Cardiac muscle cell (in vitro differentiated cells and primary cell): Measurements from ENCODE around the gene PALB2. TPM values are rescaled to one million over a fixed set of nuclear protein-coding genes. Genes with fewer than 3 reads are reported as not detected.

Source experiments
- DNase-seq, 2 donors: peaks; one replicate each; pipeline versions ENCODE4 v3.0.0 to v3.0.0-alpha.2; 2010 to 2017; ENCODE audit warnings: low read depth in 1 of 2, low spot score in 1 of 2
- H3K27ac ChIP-seq: fragments of 200-600 bp; sonication (generic); 2 replicates; pipeline ENCODE4 v1.5.1; 2016
- H3K27me3 ChIP-seq: fragments of 200-600 bp; sonication (generic); 2 replicates; pipeline ENCODE4 v1.6.0; 2016; ENCODE audit warnings: control low read depth
- H3K36me3 ChIP-seq: fragments of 200-600 bp; sonication (generic); 2 replicates; pipeline ENCODE4 v1.5.1; 2016; ENCODE audit warnings: control low read depth
- H3K4me1 ChIP-seq: fragments of 200-600 bp; sonication (generic); 2 replicates; pipeline ENCODE4 v1.8.1; 2017; ENCODE audit warnings: low read depth, mild to moderate bottlenecking, mixed run types
- H3K4me3 ChIP-seq: fragments of 200-600 bp; sonication (generic); 2 replicates; pipeline ENCODE4 v1.5.1; 2016; ENCODE audit warnings: mild to moderate bottlenecking
- H3K9me3 ChIP-seq: fragments of 200-600 bp; sonication (generic); 2 replicates; pipeline ENCODE4 v1.5.1; 2017; ENCODE audit warnings: low read depth, mild to moderate bottlenecking, control low read depth
- CTCF ChIP-seq: IDR thresholded peaks from 2 replicates; pipeline ENCODE4 v1.5.1; 2012; ENCODE audit warnings: low read depth, mild to moderate bottlenecking, low read length
- polyA plus RNA-seq: library from polyadenylated mRNA; unstranded; fragments of >200 nt; fragmentation: Nextera tagmentation; extraction: Ambion mirVana; gene quantifications from 2 replicates; pipeline ENCODE4 v1.2.1, GENCODE V29; 2016
- total RNA-seq: library from RNA; depleted of rRNA; stranded (reverse); fragments of >200 nt; gene quantifications from 2 replicates; pipeline ENCODE4 v1.2.3, GENCODE V29; 2016

PALB2 gene
- total and polyA plus RNA-seq, 2 experiments from 2014 or later = 9.5 to 10.8 TPM

- no peaks in the 10 kb centered on the region for H3K27me3 ChIP-seq
- no peaks in the 10 kb centered on the region for H3K4me1 ChIP-seq
- no peak overlapping the region for H3K4me3 ChIP-seq
Observed at GRCh38 chr16:23577493-23577892, 63.6 kb downstream of the PALB2 start.

GRCh38 chr16:23575834-23576233, 65.3 kb downstream of the PALB2 start:
- H3K9me3 ChIP-seq = no peaks in the 10 kb centered on the region
- H3K27ac ChIP-seq = no peak overlapping the region

More at GRCh38 chr16:23577493-23577892, 63.6 kb downstream of the PALB2 start:
- Histone ChIP-seq H3K36me3 (peaks cover 22% of the 10 kb centered on the region), H3K9me3 (no peaks in the 10 kb centered on the region), H3K27ac (peak overlapping the region; percentile 60)
- no peak for TF ChIP-seq CTCF
- DNase-seq = no peak

GRCh38 chr16:23573817-23574216, 67.3 kb downstream of the PALB2 start:
- Histone ChIP-seq H3K9me3 (no peaks in the 10 kb centered on the region), H3K4me1 (no peaks in the 10 kb centered on the region), H3K27me3 (no peaks in the 10 kb centered on the region), H3K4me3 (no peak overlapping the region), H3K36me3 (peaks cover 26% of the 10 kb centered on the region), H3K27ac (no peak overlapping the region)
- no peak for DNase-seq
- TF ChIP-seq CTCF = no peak

More at GRCh38 chr16:23575834-23576233, 65.3 kb downstream of the PALB2 start:
- no peaks in the 10 kb centered on the region for H3K27me3 ChIP-seq
- peaks cover 28% of the 10 kb centered on the region for H3K36me3 ChIP-seq
- no peaks in the 10 kb centered on the region for H3K4me1 ChIP-seq
- DNase-seq = no peak
- H3K4me3 ChIP-seq = no peak overlapping the region
- no peak for TF ChIP-seq CTCF

- H3K4me3 ChIP-seq = no peak overlapping the region
- H3K27ac ChIP-seq = no peak overlapping the region
- DNase-seq = no peak
- H3K36me3 ChIP-seq = peaks cover 31% of the 10 kb centered on the region
- no peak for TF ChIP-seq CTCF
- H3K4me1 ChIP-seq = no peaks in the 10 kb centered on the region
- H3K27me3 ChIP-seq = no peaks in the 10 kb centered on the region
- no peaks in the 10 kb centered on the region for H3K9me3 ChIP-seq
Observed at GRCh38 chr16:23572394-23572793, 68.7 kb downstream of the PALB2 start.

GRCh38 chr16:23571895-23572294, 69.2 kb downstream of the PALB2 start:
- H3K36me3 ChIP-seq = peaks cover 36% of the 10 kb centered on the region
- no peak for DNase-seq
- no peak overlapping the region for H3K4me3 ChIP-seq
- no peaks in the 10 kb centered on the region for H3K9me3 ChIP-seq
- H3K27ac ChIP-seq = no peak overlapping the region
- TF ChIP-seq CTCF = no peak
- no peaks in the 10 kb centered on the region for H3K27me3 ChIP-seq
- H3K4me1 ChIP-seq = no peaks in the 10 kb centered on the region
